Right lobe of liver (tissue), 6 donors: ENCODE data around the gene LRRC43. TPM values are rescaled to one million over a fixed set of nuclear protein-coding genes. Genes with fewer than 3 reads are reported as not detected.

ENCODE experiments used
- ATAC-seq, 4 donors: fragments of 200-7000 bp; cut with Tn5 transposase; one replicate each; pipeline ENCODE4 v1.9.1; 2020; ENCODE audit warnings: mild to moderate bottlenecking in 4 of 4, moderate library complexity in 4 of 4
- DNase-seq, 3 donors: peaks; one replicate each; pipeline ENCODE4 v3.0.0-alpha.2; 2020
- H3K27ac ChIP-seq, 3 donors: fragments of 200-600 bp; one replicate each; pipeline ENCODE4 v1.8.0; 2022
- H3K27me3 ChIP-seq, 2 donors: fragments of 200-600 bp; one replicate each; pipeline ENCODE4 v1.8.0; 2022
- H3K36me3 ChIP-seq, 4 donors: fragments of 200-600 bp; sonication (generic) in 1 of 4; one replicate each; pipeline versions ENCODE4 v1.5.1 to v1.8.0; 2017 to 2022; ENCODE audit warnings: control low read depth in 1 of 4
- H3K4me1 ChIP-seq, 4 donors: fragments of 200-600 bp; sonication (generic) in 1 of 4; one replicate each; pipeline versions ENCODE4 v1.5.1 to v1.8.0; 2017 to 2022; ENCODE audit warnings: control low read depth in 1 of 4
- H3K4me3 ChIP-seq, 3 donors: fragments of 200-600 bp; one replicate each; pipeline ENCODE4 v1.8.0; 2022
- H3K9me3 ChIP-seq, 4 donors: fragments of 200-600 bp; sonication (generic) in 1 of 4; one replicate each; pipeline versions ENCODE4 v1.5.1 to v1.8.0; 2017 to 2022; ENCODE audit warnings: control low read depth in 1 of 4
- CTCF ChIP-seq, 4 donors: fragments of 200-600 bp in 3 of 4; fragments of 450-650 bp in 1 of 4; IDR thresholded peaks; one replicate each; pipeline versions ENCODE4 v1.5.1 to v1.8.0; 2016 to 2022; ENCODE audit warnings: antibody characterized with exemption in 4 of 4, mild to moderate bottlenecking in 2 of 4
- POLR2A ChIP-seq: fragments of 450-650 bp; IDR thresholded peaks from one replicate; pipeline ENCODE4 v1.6.1; 2017; ENCODE audit warnings: antibody characterized with exemption, mild to moderate bottlenecking
- WGBS: methylation state at CpG from one replicate; pipeline ENCODE4 v1.1.6; 2018; ENCODE audit warnings: low coverage, low lambda C conversion rate; ENCODE audit not compliant: insufficient coverage; ENCODE audit errors: missing lambda C conversion rate; 5-methylcytosine and 5-hydroxymethylcytosine counted together
- intact Hi-C, 2 donors: fragments of 100-400 bp; cut with DNase I; formaldehyde crosslinking; loops; one replicate each; pipeline versions ENCODE4 v1.11.2 to v1.14.1; 2022
- total RNA-seq, 6 experiments: library from RNA; depleted of rRNA in 2 of 6; stranded (reverse); fragments of >200 nt in 2 of 6; fragmentation: NEBNext Ultra II Directional in 3 of 6; extraction: Animal tissue kit (Norgen Biotek cat#: 25700) in 3 of 6; gene quantifications; one replicate each; pipeline versions ENCODE4 v1.1.0 to v1.2.4, GENCODE V29; 2016 to 2023
- donor health status: DM: no; HTN: yes; CAD: no.
- donor health status: DM: no; HTN: no; CAD: no.
- donor health status: DM: no; HTN: no; CAD: no.
- donor health status: DM: no; HTN: yes; CAD: no.
- donor health status: DM: no; HTN: yes; CAD: no.

The LRRC43 gene
- total RNA-seq, 6 experiments from 2014 or later = 0.26 to 0.37 (median 0.31) TPM; not detected in 3

GRCh38 chr12:122144885-122145284, 38.0 kb upstream of the LRRC43 start:
- Histone ChIP-seq H3K4me3 (no peak overlapping the region), H3K4me1 (no peaks in the 10 kb centered on the region), H3K27ac (no peak overlapping the region), H3K9me3 (no peaks in the 10 kb centered on the region), H3K36me3 (peaks cover 5 to 22% (median 10%) of the 10 kb centered on the region in 4 donors), H3K27me3 (no peaks in the 10 kb centered on the region)
- intact Hi-C loops = loop anchor here in 1 of 2 donors (10.0 kb wide), 1 partner anchor 50 kb away; no protein-coding TSS in a partner anchor
- DNase-seq = no peak
- TF ChIP-seq CTCF (IDR thresholded peaks at IDR 0.05) = no peak
- no peak for TF ChIP-seq POLR2A
- WGBS = 93% methylated on average over 2 of the region's 12 CpGs
- ATAC-seq = no peak

DNA sequence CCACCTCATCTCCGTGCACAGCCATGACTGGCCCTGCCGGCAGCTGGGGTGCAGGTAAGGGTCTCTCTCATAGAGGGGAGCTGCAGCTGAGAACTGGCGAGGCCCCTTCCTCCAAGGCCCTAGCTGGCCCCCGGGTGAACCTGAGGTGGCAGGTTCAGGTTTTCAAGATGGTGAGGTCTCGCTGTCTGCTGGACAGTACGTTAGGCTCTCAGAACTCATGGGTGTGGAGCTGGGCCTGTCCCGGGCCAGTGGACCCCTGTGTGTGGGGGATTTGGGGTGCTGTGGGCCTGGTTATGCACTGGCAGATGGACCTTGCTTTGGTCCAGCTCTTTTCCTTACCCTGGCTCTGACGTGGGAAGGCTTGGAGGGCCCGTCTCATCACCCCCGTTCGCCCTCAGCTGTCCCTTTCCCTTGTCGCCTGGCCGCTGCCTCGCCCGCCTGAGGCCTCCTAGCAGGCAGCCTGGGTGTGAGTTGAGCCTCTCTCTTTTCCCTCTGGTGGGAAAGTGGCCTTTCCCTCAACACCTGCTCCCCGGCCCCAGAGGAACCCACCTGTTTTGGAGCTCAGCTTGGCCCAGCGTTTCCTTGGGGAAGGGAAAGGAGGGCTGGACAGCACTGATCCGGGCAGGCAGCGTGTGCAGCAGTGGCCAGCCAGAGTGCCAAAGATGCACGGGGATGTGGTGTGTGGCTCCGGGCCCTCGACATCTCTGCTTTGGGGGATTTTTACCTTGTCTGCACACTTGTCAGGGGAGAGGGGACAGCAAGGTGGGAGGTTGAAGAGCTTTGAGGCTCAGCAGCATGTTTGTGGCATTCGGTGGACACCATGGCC, 37.2 kb upstream of the LRRC43 start:
- intact Hi-C loops = loop anchor here in 1 of 2 donors (10.0 kb wide), 1 partner anchor 49 kb away; no protein-coding TSS in a partner anchor
- no peaks in the 10 kb centered on the region for H3K9me3 ChIP-seq
- H3K4me3 ChIP-seq = no peak overlapping the region
- no peak overlapping the region for H3K27ac ChIP-seq
- TF ChIP-seq CTCF (IDR thresholded peaks at IDR 0.05) = no peak
- TF ChIP-seq POLR2A = no peak
- ATAC-seq (peak in 1 of 4 donors; percentile 5), DNase-seq (no peak)
- WGBS = 85% methylated on average over 6 of the region's 23 CpGs
- H3K4me1 ChIP-seq = no peaks in the 10 kb centered on the region
- no peaks in the 10 kb centered on the region for H3K27me3 ChIP-seq
- H3K36me3 ChIP-seq = peaks cover 3 to 22% (median 10%) of the 10 kb centered on the region in 4 donors

DNA sequence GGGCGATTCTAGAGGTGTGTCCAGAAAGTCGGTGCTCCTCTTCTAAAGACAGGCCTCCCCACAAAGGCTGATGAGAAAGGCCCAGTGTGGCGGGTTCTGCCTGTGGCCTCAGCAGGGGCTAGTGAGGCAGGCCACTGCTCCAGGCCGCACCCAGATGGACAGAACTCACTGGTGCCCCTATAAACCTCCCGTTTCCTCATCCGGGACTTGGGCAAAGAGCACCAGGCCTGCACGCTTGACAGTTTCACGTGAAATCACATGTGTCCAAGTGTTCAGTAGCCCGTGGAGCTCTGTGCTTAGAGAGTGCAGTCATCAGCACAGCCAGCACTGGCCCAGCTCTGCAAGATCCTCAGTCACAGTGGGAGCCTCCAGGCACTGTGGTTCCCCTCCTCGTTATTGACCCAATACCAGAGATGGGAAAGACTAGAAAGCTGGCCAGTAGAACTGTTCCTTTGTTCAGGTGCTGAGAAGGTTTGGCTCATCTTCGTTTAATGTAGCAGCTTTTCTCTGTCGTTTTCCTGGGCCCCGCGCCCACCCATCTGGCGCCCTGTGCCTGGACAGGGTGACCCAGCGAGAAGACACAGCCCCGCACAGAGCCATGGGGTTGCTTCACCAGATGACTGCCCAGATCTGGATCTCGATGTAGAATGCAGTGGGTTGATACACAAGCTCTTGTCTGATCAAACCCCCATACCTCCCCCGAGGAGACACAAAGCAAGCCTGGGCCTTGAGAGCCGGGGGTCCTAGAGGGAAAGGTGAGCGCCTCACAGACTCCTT, 35.2 kb upstream of the LRRC43 start:
- Histone ChIP-seq H3K4me3 (no peak overlapping the region), H3K27me3 (no peaks in the 10 kb centered on the region), H3K4me1 (no peaks in the 10 kb centered on the region), H3K36me3 (peaks cover 0 to 3% (median under 1%) of the 10 kb centered on the region in 4 donors), H3K9me3 (no peaks in the 10 kb centered on the region), H3K27ac (no peak overlapping the region)
- TF ChIP-seq CTCF (IDR thresholded peaks at IDR 0.05) (no peak), POLR2A (no peak)
- WGBS = 75% methylated on average over 11 of the region's 21 CpGs
- ATAC-seq (peak in 1 of 4 donors; percentile 21), DNase-seq (no peak)
- intact Hi-C loops = loop anchor here in 1 of 2 donors (10.0 kb wide), 1 partner anchor 47 kb away; no protein-coding TSS in a partner anchor

DNA sequence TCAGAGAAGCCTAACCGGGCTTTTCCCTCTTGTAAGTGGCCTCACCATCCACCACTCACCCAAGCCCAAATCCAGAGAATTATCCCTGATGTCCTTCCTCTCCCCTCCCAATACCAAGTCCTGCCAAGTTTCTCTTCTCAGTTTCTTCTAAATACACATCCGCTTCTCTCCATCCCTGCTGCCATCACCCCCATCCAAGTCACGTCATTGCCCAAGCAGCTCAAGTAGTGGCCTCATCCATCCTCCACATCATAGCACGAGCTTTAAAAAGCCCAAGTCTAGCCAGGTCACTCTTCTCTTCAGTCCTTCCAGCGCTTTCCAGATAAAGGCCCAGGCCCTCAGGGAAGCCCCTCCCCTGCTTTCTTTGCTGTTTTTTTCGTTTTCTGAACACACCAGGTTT, 34.3 kb upstream of the LRRC43 start:
- Histone ChIP-seq H3K9me3 (no peaks in the 10 kb centered on the region), H3K36me3 (no peaks in the 10 kb centered on the region), H3K4me1 (no peaks in the 10 kb centered on the region), H3K27ac (no peak overlapping the region), H3K27me3 (no peaks in the 10 kb centered on the region), H3K4me3 (no peak overlapping the region)
- TF ChIP-seq CTCF (IDR thresholded peaks at IDR 0.05) (no peak), POLR2A (no peak)
- WGBS = 56% methylated on average over 6 of the region's 6 CpGs
- intact Hi-C loops = loop anchor here in 1 of 2 donors (10.0 kb wide), 1 partner anchor 46 kb away; no protein-coding TSS in a partner anchor
- DNase-seq (no peak), ATAC-seq (peak in 3 of 4 donors; percentile 9 to 23 (median 16))
